LNCaP clone FGC (cell line): ENCODE results near the gene ITPA.

ENCODE experiments used
- DNase-seq: peaks from one replicate; pipeline ENCODE4 v3.0.0-alpha.2; 2011; ENCODE audit warnings: low read depth
- H3K4me3 ChIP-seq: 2 replicates; pipeline ENCODE4 v1.5.1; 2011; ENCODE audit warnings: mild to moderate bottlenecking, low read depth, low read length, control low read depth
- CTCF ChIP-seq: IDR thresholded peaks from 2 replicates; pipeline ENCODE4 v1.5.1; 2012; ENCODE audit warnings: mild to moderate bottlenecking; ENCODE audit not compliant: control insufficient read depth, insufficient read depth; ENCODE audit errors: extremely low read depth

The ITPA gene

GRCh38 chr20:3270051-3270450, 60.8 kb downstream of the ITPA start:
- DNase-seq, result no peak
- no peak overlapping the region for H3K4me3 ChIP-seq
- no peak for TF ChIP-seq CTCF

- DNase-seq, result no peak
- no peak overlapping the region for H3K4me3 ChIP-seq
- no peak for TF ChIP-seq CTCF
Observed at GRCh38 chr20:3273371-3273770, 64.1 kb downstream of the ITPA start.
